ENCODE measurements around the gene STK4.

STK4 gene

DNA sequence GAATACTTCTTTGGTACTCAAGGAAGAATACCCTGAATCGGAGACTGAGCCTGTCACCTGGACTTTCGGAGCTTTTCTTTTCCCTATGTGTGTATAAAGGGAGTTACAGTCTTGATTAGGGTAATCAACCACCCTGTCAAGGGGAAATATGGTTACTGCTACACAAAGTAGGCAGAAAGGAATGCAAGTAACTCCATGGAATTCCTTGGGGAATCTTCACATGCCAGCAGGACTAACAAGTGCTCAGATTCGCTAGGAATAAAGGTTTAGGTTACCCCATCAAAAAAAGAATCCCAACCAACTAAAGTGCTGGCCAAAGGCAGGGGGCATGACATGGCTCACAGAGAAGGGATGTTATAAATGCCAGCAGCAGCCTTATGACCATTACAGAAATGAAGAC, 124.2 kb downstream of the STK4 start:
- in situ Hi-C loops (cut with MboI; ENCODE audit: low pct_unique_long_range_greater_than_20kb, low sequenced_read_pairs, unreplicated experiment), result loop anchor here (5.0 kb wide), 1 partner anchor 48 kb away; no protein-coding TSS in a partner anchor
- no peak for DNase-seq (ENCODE audit: low spot score)
- TF ChIP-seq, protein P1, sequence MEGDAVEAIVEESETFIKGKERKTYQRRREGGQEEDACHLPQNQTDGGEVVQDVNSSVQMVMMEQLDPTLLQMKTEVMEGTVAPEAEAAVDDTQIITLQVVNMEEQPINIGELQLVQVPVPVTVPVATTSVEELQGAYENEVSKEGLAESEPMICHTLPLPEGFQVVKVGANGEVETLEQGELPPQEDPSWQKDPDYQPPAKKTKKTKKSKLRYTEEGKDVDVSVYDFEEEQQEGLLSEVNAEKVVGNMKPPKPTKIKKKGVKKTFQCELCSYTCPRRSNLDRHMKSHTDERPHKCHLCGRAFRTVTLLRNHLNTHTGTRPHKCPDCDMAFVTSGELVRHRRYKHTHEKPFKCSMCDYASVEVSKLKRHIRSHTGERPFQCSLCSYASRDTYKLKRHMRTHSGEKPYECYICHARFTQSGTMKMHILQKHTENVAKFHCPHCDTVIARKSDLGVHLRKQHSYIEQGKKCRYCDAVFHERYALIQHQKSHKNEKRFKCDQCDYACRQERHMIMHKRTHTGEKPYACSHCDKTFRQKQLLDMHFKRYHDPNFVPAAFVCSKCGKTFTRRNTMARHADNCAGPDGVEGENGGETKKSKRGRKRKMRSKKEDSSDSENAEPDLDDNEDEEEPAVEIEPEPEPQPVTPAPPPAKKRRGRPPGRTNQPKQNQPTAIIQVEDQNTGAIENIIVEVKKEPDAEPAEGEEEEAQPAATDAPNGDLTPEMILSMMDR (IDR thresholded peaks at IDR 0.05; ENCODE audit: extremely low read depth, insufficient read depth, missing control alignments), result no peak

DNA sequence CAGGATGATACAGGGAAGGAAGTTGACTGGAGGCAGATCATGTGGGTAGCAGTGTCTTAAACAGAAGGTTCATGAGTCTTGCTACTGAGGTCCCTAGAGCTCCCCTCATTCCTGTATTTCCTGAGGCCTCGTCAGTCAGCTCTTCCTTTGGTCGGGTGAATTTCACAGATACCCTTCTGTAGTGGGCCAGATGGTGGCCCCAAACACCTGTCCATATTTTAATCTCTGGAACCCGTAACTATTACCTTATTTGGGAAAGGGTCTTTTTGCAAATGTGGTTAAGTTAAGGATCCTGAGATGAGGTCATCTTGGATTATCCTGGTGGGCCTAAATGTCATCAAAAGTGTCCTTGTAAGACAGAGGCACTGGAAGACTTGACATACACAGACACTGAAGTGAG, 125.1 kb downstream of the STK4 start:
- no peak for DNase-seq (ENCODE audit: low spot score)
- in situ Hi-C loops (cut with MboI; ENCODE audit: low pct_unique_long_range_greater_than_20kb, low sequenced_read_pairs, unreplicated experiment), result loop anchor here (5.0 kb wide), 1 partner anchor 49 kb away; no protein-coding TSS in a partner anchor
- TF ChIP-seq, protein P1 (IDR thresholded peaks at IDR 0.05; ENCODE audit: extremely low read depth, insufficient read depth, missing control alignments), result no peak

GRCh38 chr20:45092898-45093297, 126.6 kb downstream of the STK4 start:
- TF ChIP-seq, protein P1 (IDR thresholded peaks at IDR 0.05; ENCODE audit: extremely low read depth, insufficient read depth, missing control alignments), result no peak
- in situ Hi-C loops (cut with MboI; ENCODE audit: low pct_unique_long_range_greater_than_20kb, low sequenced_read_pairs, unreplicated experiment), result loop anchor here (5.0 kb wide), 1 partner anchor 51 kb away; no protein-coding TSS in a partner anchor
- DNase-seq (ENCODE audit: low spot score), result no peak

DNA sequence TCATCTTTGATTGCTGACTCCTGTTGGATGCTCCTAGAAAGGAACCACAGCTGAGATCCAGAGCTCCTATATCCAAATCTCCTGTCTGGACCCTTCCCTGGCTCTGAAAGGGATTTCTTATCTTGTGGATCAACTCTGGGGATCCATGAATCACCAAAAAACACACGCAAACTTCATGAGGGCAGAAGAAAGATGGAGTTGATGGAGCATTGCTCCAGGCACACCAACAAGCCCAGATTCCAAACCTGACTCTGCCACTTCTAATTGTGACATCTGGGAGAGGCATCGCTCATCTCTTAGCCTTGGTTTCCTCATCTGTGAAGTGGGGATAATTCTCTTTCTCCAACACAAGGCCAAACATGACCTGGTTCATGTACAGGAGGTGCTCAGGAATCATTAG, 127.9 kb downstream of the STK4 start:
- DNase-seq (ENCODE audit: low spot score), result no peak
- TF ChIP-seq, protein P1 (IDR thresholded peaks at IDR 0.05; ENCODE audit: extremely low read depth, insufficient read depth, missing control alignments), result no peak
- in situ Hi-C loops (cut with MboI; ENCODE audit: low pct_unique_long_range_greater_than_20kb, low sequenced_read_pairs, unreplicated experiment), result loop anchor here (5.0 kb wide), 1 partner anchor 52 kb away; no protein-coding TSS in a partner anchor

- TF ChIP-seq, protein P1 (IDR thresholded peaks at IDR 0.05; ENCODE audit: extremely low read depth, insufficient read depth, missing control alignments), result no peak
- DNase-seq (ENCODE audit: low spot score), result no peak
- in situ Hi-C loops (cut with MboI; ENCODE audit: low pct_unique_long_range_greater_than_20kb, low sequenced_read_pairs, unreplicated experiment), result loop anchor here (5.0 kb wide), 1 partner anchor 53 kb away; no protein-coding TSS in a partner anchor
Observed at GRCh38 chr20:45094864-45095574, 128.7 kb downstream of the STK4 start.

DNA sequence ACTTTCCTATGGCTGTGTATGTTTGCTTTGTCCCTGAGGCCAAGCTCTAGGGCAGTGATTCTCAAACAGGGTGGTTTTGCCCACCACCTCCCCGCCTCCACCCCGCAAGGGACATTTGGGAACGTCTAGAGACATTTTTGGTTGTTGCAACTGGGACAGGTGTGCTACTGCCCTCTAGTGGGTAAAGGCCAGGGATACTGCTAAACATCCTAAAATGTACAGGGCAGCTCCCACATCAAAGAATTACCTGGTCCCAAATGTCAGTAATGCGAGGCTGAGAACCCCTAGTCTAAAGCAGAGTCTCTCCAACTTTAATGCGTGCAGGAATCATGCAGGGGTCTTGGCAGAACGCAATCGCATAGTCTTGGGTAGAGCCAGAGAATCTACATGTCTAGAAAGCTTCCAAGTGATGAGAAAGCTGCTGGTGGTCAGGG, 129.5 kb downstream of the STK4 start:
- in situ Hi-C loops (cut with MboI; ENCODE audit: low pct_unique_long_range_greater_than_20kb, low sequenced_read_pairs, unreplicated experiment), result no loop called here
- TF ChIP-seq, protein P1 (IDR thresholded peaks at IDR 0.05; ENCODE audit: extremely low read depth, insufficient read depth, missing control alignments), result peak; percentile 76
- DNase-seq (ENCODE audit: low spot score), result peak; percentile 75

Measured in GM13977 (cell line).